GM21786 (cell line): ENCODE results near the gene NODAL.
A peak's percentile ranks its signal among the peaks of the same experiment; 100 is the strongest.

Experiments
- ATAC-seq: cut with Tn5 transposase; IDR thresholded peaks from one replicate; pipeline ENCODE4 v1.9.1; 2021; ENCODE audit not compliant: unreplicated experiment

Gene NODAL

DNA sequence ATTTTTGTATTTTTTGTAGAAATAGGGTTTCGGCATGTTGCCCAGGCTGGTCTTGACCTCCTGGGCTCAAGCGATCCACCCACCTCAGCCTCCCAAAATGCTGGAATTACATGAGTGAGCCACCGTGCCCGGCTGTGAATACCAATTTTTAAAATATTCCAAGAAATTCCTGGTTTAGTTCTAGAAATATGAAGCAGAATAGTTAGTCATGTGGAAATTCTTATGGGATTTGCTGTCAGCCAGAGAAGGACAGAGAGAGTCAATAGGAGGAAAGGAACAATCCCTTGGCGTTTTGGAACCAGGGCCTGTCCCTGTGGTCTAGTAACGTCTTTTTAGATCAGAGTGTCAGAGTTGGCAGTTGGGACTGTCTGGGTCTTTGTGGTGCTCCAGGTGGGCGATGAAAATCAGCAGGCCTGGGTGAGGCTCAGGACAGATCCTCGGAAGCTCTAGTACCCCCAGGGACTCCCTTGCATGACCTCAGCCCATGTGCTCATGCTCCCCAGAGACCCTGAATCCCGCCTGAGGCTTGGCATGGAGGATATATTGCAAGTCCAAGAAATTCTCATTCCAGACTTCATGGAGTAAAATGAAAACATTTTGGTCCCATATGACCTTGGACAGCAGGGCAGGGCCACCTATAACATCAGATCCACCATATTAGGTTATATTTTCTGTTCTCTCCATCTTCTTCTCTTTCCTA lies 7.8 kb downstream of the NODAL start:
- ATAC-seq = no peak

DNA sequence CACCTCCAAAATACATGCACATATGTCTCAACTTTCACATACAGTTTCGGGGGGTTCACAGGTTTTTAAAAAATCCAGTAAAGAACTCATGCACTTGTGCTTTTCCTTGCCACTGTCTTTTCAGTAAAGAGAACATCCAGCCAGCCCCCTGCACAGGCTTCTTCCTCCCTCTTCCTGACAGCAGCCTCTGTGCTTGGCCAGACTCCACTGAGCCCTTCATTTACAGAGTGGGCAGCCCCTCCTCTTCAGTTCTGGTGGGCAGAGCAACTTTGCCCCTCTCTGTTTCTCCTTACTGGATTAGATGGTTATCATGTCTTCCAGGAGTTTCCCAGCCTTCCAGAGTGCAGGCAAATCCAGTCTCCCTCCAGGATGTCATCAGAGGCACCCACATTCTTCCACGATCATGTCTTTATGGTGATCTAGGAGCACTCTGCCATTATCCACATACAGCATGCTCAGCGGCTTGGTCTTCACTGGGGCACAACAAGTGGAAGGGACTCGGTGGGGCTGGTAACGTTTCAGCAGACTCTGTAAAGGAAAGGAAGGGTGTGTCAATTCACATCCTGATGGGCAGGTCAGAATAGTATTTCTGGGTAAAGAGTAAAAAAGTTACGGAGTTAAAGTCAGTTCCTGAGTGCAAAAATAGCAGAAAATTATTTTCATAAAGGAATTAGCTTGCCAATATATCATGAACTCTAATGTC lies 8.8 kb downstream of the NODAL start:
- ATAC-seq = no peak

DNA sequence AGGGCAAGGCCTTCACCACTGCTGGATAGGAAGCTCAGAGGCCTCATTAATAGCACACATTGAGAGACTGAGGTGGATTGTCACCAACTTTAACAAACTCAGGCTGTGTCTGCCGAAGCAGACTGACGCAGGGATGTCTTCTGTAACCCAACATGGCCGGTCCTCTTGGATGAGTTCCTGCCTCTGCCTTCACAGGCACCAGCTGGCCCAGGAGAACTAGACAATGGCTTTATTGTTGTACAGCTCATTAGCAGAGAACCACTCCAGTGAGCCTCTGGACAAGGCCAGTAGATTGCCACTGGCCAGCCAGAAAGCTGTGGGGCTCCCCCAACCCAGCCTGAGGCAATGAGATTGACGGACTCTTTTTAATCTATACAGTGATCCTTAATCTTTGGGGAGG lies 9.4 kb downstream of the NODAL start:
- ATAC-seq = no peak

DNA sequence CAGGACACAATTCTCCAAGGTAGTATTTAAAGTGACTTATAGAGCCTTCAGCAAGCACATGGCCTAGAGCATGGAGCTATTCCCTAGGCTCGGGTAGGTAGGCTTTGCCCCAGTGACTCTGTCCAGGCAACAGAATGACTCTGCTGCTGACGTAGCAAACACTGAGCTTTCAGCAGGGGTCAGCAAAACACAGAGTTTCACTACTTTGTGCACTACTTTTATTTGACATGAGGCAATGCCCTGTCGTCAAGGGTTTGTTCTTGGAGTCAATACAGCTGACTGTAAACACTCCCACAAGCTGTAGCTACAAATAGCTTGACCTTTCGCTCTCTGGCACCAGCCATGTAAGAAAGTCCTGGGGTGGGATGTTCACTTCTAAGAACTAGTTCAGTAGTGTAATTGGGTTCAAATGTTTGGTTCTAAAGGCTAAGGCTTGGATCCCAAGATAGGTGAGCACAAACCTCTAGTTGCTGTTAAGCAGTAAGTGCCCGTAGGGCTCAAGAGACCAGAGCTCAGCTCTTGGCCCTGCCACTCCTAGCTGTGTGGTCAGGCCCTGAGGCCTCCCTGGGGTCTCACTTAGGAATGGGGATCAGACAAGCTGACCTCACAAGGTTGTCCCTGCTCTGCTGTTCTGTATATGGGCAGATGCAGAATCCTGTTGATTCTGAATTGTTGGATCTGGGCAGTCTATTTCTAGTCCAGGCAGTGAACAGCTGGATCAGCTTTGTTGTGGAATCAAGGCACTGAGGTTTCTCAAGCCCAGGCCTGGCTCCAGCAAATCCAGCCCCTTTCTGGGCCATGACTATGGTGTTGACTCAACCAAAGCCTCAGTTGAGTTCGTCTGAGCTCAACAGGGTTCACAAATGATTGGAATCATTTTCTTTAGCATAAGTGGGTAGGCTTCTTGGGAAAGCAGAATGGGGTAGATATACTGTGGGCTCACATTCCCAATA lies 10.7 kb downstream of the NODAL start:
- no peak for ATAC-seq

DNA sequence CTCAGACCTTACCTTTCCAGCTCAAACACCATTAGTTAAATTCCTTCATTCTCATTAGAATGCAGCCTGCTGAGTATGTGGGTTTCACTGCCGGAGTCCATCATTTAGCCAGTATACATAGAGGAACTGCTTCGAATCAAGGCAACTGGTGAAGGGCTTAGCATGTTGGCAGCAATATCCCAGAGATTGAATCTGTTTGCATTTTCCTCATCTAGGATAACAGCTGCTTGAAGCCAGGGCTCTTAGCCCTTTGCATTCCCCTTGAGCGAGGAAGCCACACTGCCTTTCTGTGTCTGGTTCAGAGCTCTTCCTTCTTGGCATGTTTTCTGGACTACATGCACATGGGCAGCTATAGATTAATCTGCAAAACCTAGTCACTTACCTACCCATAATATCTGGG lies 14.7 kb downstream of the NODAL start:
- no peak for ATAC-seq

DNA sequence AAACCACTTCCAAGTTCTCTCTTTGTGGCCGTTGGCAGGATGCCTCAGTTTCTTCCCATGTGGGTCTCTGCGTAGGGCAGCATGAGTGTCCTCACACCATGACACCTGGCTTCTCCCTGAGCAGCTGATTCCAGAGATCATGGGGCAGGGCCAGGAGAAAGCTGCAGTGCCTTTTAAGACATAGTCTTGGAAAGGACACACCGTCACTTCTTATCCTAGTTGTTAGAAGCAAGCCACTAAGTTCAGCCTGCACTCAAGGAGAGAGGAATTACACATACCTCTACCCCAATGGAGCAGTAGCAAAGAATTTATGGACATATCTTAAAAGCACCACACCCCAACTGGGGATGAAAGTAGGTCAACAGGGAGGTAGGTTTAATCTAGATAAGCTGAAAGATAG lies 16.4 kb downstream of the NODAL start:
- no peak for ATAC-seq

DNA sequence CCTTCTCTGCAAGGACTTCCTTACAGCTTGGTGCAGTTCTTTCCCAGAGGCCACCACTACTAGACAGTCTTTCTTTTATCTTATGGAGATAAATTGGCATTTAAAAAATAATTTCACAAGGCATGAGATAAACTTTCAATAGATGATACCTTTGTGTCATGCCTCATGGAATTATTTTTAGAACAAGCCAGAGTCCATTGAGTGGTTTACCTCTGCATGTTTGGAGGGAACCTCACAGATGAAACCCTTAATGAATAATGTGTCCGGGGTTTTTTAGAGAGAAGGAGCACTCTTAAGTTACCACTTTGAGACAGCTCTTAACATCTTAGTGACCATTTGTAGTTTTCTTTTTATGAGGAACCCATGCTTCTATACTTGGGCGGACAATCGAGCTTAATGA lies 17.2 kb downstream of the NODAL start:
- ATAC-seq = no peak

DNA sequence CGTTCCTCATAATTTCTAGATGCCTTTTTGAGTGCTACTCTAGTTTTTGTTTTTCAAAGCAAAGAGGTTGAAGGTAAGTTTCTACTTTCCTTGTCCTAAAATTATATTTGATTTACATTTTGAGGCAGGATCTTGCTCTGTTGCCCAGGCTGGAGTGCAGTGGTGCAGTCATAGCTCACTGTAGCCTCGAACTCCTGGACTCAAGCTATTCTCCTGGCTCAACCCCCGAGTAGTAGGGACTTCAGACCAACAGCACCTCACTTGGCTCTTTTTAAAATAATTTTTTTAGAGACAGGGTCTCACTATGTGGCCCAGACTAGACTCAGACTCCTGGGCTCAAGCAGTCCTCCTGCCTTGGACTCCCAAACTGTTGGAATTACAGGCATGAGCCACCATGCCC lies 22.8 kb downstream of the NODAL start:
- no peak for ATAC-seq

DNA sequence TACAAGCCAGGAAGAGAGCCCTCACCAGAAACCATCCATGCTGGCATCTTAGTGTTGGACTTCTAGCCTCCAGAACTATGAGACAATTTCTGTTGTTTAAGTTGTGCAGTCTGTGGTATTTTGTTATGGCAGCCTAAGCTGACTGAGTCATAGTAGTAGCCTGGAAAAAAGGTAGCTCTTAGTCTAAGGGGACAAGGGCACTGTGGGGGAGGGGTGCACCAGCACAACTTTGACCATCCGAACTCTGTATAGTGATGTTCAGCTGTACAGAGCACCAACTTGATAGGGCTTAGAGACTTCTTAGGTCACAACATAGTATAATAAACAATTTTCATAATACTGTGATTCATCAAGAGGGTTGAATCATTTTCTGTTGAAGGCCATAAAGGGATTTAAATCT lies 23.3 kb downstream of the NODAL start:
- ATAC-seq = no peak

DNA sequence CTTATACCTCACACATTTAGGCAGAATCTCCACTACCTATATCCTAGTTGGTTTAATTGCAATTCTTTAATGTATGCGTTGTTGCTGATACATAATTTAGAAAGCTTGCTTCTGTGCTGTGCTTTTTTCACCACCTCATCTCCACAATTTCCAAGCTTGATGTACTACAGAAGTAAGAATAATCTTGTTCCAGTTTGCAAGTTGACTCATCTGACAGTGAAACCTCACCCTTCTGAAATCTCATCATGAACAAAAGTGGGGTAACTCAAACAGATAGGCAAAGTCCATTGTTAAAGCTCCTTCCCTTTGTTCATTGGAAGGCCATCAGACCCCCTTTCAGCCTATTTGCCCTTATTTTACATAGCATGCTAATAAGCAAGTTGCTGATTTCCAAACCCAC lies 23.9 kb downstream of the NODAL start:
- ATAC-seq = no peak

DNA sequence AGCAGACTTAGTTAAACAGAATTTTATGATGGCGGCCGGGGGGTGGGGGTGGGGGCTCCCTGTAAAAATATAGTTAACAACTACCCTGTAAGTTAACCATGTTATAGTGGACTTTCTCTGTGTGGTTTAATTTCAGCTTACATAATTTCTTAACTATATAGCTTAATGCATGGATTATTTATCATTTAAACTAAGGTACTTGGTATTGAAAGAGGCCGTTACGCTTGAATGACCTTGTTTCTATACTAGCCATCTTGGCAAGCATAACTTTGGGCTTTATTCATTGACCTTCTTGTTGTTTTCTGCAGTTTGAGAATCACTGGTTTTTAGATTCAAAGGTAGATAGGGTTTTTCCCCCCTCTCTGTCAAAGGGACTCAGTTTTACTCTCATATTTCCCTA lies 29.1 kb downstream of the NODAL start:
- no peak for ATAC-seq

DNA sequence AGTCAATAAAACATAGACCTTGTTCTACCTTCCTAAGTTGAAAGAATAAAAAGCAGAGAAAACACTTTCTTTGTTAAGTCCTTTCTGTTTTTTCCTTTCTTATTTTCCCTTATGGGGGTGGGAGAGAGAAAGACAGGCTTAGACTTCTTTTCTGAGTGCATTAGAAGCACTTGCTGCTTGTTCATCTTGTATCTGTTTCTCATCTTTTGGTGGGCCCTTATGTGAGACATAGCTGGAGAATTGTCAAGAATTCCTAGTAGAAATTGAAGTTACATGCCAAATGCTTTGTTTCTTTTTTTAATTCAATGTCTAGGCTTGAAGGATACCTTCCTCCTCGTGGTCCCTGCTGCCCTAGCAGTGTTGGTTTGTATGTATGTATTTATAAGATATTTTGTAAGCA lies 30.9 kb downstream of the NODAL start:
- ATAC-seq = no peak

DNA sequence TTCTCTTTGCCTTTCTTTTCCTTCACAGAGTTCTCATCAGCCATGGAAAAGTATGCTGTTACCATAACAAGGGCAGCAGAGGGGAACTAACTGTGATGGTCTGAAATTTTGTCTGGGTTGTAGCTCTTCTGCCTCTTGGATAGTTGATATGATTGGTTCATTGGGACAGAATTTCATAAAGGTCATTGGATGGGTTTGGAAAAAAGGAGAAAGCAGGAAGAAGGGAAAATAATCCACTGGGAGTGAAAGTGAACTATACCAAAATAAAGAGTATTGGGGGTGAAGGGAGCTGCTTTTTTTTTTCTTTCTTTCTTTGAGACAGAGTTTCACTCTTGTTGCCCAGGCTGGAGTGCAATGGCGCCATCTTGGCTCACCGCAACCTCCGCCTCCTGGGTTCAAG lies 31.7 kb downstream of the NODAL start:
- no peak for ATAC-seq

DNA sequence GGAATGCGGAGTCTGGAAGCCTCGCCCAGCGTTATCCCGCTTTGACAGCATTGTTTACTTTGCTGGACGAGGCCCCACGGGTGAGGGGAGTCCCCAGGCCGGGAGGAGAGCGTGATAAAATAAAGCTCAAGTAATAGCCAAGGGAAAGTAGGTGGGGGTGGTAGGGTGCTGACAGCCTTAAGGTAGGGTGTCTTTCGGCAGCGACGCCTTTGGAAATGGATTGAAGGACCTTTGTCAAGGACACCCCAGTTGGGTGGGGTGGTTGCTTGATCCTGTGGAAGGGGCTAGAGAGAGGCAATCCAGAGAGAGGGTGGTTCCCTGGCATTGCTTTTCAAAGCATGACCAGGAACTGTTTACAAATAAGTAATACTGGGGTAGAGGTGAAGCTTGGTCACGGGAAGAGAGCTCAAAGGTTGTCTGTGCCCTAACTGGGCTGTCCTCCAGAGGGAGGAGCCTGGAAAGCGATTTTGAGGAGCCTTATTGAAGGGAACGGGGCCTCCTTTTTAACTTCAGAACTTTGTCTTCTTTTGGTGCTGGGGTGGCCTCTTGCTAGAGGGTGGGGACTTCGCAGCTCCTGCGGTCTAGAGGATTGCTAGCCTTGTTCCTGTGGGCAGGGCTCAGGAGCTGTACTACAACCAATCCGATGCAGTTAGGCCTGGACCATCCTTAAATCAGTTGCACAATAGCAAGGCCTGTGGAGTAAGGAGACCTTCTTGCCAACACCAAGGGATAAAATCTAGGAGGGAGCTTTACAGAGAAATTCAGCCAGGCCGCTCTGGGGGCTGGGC lies 36.2 kb downstream of the NODAL start:
- peak; percentile 43 for ATAC-seq

DNA sequence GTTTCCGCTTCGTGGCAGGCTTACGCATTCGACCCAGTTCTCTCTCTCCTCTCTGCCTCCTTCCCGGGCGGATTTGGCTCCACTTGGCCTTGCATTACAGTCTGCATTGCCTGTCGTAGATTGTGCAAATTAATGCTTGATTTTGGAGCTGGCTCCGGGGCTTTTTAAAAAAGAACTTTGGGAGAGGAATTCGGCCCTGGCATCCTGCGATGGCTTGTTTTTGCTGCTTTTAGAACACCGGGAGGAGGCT lies 36.8 kb downstream of the NODAL start:
- no peak for ATAC-seq

DNA sequence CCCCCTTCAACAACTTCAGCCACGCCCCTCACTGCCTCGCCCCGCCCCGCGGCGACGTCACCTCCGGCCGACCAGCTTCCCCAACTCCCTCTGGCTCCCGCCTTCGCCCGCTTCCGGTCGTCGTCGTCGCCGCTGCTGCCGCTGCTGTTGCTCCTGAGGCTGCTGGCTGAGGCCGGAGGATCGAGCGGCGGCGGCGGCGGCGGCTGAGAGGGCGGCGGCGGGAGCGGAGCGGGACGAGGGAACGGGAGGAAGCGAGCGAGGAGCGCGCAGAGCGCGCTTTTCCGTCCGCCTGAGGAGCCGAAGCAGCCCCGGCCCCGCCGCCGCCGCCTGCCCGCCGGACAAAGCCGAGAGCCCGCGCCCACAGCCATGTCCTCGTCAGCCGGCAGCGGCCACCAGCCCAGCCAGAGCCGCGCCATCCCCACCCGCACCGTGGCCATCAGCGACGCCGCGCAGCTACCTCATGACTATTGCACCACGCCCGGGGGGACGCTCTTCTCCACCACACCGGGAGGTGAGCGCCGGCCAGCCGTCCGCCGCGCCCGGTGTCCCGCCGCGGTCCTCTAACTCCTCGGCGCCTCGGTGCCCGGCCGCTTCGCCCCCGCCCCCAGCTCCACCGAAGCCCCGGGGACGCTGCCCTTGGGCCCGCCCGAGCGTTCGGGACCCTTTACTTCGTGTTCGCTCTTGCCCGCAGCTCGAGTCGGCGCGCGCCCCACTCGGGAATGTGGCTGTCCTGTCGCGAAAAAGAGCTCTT lies 37.3 kb downstream of the NODAL start, which contains the start of gene EIF4EBP2:
Gene EIF4EBP2 (plus strand): TSS at position 110 of the 751 bp plus-strand sequence. CDS start 257 bp downstream, at position 367.
- ATAC-seq = peak; percentile 81

DNA sequence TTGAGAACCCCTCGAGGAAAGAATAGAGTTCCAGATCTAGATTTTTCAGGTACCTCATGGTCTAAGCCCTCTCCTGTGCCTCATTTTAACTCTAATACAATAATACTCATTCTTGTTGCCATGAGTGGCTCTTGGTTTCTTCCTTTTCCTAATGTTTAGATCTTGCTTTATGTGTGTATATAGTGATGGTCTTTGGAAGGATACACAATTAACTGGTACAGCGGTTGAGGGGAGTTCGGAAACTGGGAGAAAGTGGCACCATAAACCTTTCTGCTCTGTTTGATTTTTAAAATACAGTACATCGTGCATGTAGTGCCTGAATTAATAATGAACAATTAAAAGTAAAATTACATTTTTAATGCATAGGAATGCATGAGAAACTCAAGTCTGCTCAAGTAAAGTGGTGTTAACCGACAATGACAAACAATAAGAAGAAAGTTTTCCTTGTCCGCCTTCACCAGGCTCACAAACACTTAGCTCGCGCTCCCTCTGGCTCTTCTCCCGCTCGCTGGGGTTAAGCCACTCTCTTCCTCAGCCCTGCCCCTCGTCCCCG lies 37.9 kb downstream of the NODAL start:
- no peak for ATAC-seq

DNA sequence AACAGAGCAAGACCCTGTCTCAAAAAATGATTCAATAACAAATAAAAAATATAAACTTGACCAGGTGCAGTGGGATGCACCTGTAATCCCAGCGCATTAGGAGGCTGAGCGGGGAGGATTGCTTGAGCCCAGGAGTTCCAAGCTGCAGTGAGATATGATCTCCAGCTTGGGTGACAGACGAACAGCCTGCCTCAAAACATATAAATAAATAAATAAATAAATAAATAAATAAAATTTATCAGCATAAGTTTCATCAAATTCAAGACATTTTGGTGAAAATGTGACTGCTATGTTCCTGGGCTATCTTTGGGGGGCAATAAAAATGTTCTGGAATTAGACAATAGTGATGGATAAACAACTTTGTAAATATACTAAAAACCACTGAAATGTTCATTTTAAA lies 42.3 kb downstream of the NODAL start:
- ATAC-seq = no peak

DNA sequence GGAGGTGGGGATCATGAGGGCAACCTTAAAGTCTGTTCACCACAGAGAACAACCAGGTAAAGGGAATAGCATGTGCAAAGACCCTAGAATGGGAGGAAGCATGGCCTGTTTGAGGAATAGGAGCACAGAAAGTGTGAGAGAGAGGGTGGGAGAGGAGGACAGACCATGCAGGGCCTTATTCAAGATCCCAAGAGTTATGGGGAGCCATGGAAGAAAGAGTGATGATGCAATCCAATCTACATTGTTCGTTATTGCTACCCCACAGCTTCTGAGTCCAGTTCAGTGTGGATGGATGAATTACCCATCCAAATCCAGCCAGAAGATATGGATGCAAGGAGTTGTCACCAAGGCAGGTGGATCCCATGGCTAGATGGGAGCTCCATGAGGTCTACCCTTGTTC lies 45.3 kb downstream of the NODAL start:
- no peak for ATAC-seq

DNA sequence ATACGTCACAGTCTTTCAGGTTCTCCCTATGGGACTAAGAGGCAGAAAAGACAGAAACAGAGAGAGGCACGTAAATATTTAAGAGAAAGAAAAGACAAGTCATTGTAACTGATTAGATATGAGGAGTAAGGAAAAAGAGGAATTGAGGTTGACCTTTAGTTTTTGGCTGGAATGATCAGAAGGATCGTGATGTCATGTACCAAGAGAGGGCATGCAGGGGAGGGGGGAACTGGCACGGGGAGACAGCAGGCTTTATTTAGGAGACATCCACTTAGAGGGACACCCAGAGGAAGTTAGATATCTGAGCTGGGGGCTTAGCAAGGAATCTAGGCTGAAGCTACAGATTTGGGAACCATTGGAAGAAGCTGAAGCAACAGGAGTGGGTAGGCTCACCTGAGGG lies 49.8 kb downstream of the NODAL start:
- ATAC-seq = no peak
